Hematopoietic multipotent progenitor cell (in vitro differentiated cells): ENCODE results near the gene PRR33. TPM values are rescaled to one million over a fixed set of nuclear protein-coding genes. Genes with fewer than 3 reads are reported as not detected.
"Not testable (repeated sequence)": the region's sequence is repeated elsewhere in the genome, so short reads cannot be mapped to it uniquely, and the experiment has no call there.

Experiments
- DNase-seq, 3 donors: peaks; one replicate each; pipeline ENCODE4 v3.0.0-alpha.2; 2011 to 2015; ENCODE audit warnings: low read depth in 2 of 3, low spot score in 2 of 3
- total RNA-seq: library from RNA; depleted of rRNA; stranded (reverse); fragments of >200 nt; gene quantifications from one replicate; pipeline ENCODE4 v1.2.3, GENCODE V29; 2012

The PRR33 gene
- total RNA-seq, 1 donor, result 0.54 TPM

GRCh38 chr11:1890856-1891830, 552 bp downstream of the PRR33 start:
- DNase-seq, result peak in 2 of 3 donors; percentile 20 to 21

DNA sequence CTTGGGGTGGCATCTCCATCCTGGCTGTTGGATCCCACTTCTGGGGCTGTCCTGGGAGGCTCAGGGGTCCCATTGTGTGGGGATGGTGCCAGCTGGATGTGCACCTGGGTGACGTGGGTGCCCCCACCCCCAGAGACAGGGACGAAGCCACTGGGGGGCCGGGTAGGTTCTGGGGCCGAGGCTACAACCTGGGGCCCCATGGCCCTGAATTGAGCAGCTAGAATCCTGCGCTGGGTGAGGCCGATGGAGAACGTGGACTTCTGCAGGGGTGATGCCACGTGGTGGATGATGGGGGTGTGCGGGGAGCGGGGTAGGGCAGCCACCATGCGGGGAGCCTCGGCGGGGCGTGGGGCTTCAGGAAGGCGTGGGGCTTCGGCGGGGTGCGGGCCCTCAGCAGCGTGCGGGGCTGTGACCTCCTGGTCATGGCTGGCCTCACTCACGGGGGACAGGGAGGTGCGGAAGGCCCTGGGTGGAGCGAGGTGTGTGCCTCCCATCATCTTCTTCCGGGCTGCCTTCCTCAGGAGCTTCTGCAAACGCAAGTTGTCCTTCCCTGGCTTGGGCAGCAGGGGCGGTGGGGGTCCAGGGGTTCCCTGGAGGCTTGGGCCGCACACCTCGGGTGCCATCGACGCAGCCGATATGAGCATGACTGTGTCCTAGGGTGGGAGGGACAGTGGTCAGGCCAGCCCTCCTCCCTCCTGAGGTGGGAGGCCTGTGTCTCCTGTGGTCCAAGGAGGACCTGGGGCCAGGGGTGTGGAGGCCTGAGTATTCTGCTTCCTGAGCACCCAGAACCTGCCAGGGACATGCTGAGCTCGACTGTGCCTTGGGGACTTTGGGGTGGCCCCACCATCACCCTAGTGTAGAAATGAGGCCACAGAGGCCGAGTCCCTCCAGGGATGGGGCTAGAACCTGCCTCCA, 1.5 kb downstream of the PRR33 start:
- DNase-seq, result peak in 2 of 3 donors; percentile 46 to 54

DNA sequence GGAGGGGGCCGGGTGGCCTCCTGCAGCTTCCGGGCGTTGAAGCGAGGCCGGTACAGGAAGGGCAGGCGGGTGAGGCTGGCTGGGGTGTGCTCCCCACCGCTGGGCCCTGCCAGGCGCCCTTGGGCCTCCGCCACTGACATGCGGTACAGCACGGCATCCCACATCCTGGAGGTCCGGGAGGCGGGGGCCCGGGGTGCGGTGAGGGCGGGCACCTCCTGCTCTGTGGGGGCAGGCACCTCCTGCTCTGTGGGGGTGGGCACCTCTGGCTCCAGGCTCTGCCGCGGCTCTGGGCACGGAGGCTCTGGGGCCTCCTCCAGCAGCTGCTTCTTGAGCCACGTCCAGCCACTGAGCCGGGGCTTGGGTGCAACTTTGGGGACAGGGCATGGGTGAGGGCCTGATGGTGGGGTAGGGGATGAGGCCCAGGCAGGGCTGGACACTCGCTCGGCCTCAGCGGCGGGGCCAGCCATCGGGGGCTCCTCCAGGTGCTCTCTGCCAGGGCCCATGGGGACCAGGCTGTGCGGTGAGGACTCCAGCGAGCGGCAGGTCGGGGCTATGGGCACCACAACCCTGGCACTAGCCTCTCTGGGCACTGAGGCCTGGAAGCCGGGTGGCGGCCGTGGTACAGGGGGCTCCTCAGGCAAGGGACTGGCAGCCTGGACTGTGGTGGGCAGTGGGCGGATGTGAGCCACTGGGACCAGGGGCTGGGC, 2.3 kb downstream of the PRR33 start:
- DNase-seq, result peak in 2 of 3 donors; percentile 72 to 74

DNA sequence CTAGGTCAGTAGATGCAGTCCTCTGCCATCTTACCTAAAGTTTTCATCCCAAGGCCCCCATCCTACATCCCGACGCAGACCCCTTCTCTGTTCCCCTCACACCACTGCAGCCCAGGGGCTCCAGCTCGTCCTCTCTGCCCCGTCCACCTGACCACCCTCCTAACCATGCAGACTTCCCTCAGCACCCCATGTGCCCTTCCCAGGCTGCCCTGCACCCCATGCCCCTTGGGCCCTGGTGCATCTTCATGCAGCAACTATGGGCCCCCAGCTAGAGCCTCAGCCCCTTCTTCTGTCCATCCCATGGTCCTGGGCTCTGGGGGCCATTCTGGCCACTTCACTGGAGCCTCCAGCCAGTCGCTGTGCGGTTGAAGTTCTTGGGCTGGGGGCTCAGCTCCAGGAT, 2.9 kb downstream of the PRR33 start:
- DNase-seq, result peak in 1 of 3 donors; percentile 13

- DNase-seq, result peak in 1 of 3 donors; percentile 11
These were observed 3.3 kb downstream of the PRR33 start for GRCh38 chr11:1888347-1888753.

GRCh38 chr11:1887451-1888346, 4.0 kb downstream of the PRR33 start:
- peak in 2 of 3 donors; percentile 17 to 45 for DNase-seq

DNA sequence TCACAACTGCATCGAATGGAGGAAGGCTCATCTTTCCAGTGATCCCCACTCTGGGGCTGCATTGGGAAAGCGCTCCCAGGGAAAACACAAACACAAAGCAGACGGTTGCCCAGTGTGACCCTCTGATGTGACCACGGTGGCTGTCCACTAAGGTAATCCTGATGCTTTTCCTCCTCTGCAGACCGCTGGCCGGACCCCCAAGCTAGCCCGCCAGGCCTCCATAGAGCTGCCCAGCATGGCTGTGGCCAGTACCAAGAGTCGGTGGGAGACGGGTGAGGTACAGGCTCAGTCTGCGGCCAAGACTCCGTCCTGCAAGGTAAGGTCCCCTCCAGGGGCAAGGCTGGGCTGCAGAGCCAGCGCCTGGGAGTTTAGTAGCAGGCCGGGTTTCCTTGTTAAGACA, 5.1 kb downstream of the PRR33 start:
- DNase-seq, result not testable (repeated sequence)

- no peak for DNase-seq
These were observed 7.4 kb downstream of the PRR33 start for GRCh38 chr11:1884303-1884700.

DNA sequence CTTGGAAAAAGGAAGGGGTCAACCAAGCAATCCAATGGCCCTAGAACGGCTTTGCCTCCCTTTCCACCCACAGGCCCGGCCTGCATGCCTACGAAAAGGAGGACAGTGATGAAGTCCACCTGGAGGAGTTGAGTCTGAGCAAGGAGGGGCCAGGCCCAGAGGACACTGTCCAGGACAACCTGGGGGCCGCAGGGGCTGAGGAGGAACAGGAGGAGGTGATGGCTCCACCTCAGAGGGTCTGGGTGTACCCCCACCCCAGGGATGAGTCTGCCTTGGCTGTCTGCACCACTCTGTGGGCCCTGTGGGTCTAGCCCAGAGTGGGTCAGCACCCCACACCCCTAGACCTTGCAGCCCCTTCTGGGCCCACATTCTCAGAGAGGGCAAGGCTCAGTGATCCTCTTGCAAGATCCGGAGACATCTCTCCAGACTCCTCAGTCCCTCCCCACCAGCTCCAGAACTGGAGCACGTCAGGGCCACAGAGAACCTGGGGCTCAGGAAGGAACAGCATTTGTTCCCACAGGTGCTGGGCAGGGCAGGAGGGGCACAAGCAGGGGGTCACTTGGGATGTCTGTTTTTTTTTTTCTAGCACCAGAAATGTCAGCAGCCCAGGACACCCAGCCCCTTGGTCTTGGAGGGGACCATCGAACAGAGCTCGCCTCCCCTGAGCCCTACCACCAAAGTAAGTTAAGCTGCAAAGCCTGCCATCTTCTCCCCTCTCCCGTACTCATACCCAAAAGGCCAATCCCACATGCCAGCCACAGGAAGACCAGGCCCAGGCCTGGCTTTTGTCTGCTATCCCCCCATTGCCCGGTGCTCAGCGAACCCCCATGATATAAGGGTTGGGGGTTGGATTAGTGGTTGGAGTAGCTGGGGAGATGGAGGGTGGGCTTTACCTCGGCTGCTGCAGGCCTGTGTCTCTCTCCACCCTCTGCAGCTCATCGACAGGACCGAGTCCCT, 8.1 kb downstream of the PRR33 start:
- DNase-seq, result no peak

GRCh38 chr11:1882265-1883238, 9.1 kb downstream of the PRR33 start:
- peak; percentile 78 to 84 (median 81) for DNase-seq

DNA sequence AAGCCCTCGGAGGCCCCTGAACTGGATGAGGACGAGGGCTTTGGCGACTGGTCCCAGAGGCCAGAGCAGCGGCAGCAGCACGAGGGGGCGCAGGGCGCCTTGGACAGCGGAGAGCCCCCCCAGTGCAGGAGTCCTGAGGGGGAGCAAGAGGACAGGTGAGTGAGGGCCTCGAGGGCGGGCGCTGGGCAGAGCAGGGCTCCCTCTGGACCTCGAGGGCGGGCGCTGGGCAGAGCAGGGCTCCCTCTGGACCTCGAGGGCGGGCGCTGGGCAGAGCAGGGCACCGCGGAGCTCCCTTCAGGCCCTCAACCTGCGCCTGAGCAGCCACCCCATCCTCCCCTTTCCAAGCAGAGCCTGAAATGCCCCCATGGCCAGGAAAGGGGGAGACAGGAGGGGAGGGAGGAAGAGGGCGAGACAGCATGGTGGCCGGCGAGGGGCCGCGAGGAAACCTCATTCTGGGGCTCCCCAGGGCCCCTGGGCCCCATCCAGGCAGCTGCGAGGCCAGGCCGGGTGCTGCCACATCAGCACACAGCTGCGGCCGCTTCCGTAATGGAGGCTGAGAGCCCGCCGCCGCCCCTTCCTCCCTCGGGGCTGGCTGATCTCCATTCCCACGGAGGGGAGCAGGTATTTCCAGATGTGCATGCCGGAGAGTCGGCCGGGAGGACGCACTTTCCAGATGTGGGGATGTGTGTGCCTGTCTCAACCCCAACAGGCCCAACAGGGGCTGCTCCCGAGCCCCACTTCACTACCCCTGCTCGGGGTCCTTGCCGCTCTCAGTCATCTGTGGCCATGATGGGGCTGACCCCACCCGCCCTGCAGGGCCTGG, 10.0 kb downstream of the PRR33 start:
- peak in 2 of 3 donors; percentile 30 to 54 for DNase-seq

- no peak for DNase-seq
These were observed 10.8 kb downstream of the PRR33 start for GRCh38 chr11:1880746-1881441.

GRCh38 chr11:1879941-1880720, 11.6 kb downstream of the PRR33 start:
- DNase-seq, result no peak

DNA sequence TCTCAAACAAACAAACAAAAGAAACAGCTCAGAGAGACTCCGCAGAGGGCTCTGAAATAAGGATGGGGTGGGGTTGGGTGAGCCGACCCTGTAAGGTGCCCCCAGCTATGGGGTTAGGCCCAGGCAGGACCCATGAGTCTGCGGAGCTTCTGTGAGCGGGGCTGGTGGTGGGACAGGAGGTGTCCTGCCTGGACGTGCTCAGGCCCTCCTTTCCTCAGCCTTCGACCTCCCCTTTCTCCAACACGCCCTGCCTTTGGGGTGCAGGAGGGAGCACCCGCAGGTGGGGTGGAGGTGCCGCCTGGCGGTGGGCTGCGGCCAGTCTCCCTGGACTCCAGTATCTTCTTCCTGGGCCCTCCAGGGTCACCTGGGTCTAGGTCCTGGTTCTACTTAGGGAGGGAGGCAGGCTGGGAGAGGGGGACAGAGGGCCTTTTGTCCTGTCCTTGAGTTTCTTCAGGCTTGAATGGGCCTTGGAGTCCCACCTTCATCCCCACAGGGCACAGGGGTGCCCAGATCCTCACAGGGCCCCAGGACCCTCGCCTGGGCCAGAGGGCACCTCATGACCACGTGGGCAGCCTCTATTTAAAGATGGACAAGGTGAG, 12.3 kb downstream of the PRR33 start:
- DNase-seq, result no peak
